C4-2B (cell line): Measurements from ENCODE around the gene MAST4.

Source experiments
- H3K27ac ChIP-seq: fragments of 450-650 bp; 2 replicates; pipeline ENCODE4 v1.5.1; 2017
- CTCF ChIP-seq: fragments of 450-650 bp; conservative IDR thresholded peaks from 2 replicates; pipeline ENCODE4 v1.5.1; 2017; ENCODE audit warnings: mild to moderate bottlenecking
- ZFX ChIP-seq: fragments of 450-650 bp; IDR thresholded peaks from 2 replicates; pipeline ENCODE4 v1.6.1; 2017

MAST4 gene

GRCh38 chr5:67196537-67197059 is 600.4 kb downstream of the MAST4 start, which contains the start of gene CD180:
Gene CD180, minus strand, starts transcription at chr5:67196799. Its CDS starts 158 bp downstream, at chr5:67196641.
- no peak within 1 kb of the TSS for H3K27ac ChIP-seq

GRCh38 chr5:67197536-67197935 is 601.3 kb downstream of the MAST4 start:
- TF ChIP-seq ZFX (no peak), CTCF (no peak)
- H3K27ac ChIP-seq, result no peak overlapping the region

More at GRCh38 chr5:67196537-67197059, 600.4 kb downstream of the MAST4 start, which contains the start of gene CD180:
- TF ChIP-seq CTCF (no peak), ZFX (no peak)

DNA sequence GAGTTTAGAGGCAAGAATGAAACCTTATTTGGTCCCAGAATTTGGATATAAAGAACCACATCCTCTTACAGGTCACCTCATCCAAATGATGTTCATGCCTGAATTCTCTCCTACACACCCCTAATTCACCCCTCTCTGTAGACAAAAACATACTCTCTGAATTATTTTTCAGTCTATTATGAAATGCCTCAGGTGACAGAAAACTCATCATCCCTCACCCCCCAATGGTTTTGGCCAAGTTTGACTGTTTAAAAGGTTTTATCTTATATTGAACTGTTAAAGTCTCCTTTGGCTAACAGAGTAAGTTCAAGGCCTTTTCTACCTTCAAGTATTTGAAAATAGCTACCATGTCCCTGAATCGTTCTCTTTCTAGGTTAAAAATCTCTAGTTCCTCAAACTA is 602.7 kb downstream of the MAST4 start:
- no peak overlapping the region for H3K27ac ChIP-seq
- TF ChIP-seq CTCF (no peak), ZFX (no peak)

DNA sequence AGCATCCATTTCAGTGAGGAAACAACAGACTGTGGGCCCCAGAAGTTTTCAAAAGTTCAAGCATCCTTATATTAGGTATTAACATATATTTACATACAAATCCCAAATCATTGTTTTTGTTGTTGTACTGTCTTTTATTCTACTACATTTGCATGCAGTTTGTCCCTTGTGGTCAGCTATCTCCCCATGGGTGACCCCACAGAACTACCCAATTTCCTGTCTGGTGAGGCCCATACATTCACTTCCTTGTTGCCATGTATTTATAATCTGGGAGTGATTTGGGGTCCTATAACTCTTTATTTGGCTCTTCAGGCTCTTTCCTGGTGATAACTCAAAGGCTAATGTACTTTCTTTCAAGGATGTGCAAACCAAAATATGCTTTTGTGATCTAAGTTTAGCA is 603.7 kb downstream of the MAST4 start:
- no peak overlapping the region for H3K27ac ChIP-seq
- no peak for TF ChIP-seq CTCF
- TF ChIP-seq ZFX, result no peak

GRCh38 chr5:67200809-67201562 is 604.8 kb downstream of the MAST4 start:
- H3K27ac ChIP-seq, result no peak overlapping the region
- TF ChIP-seq CTCF (no peak), ZFX (no peak)

DNA sequence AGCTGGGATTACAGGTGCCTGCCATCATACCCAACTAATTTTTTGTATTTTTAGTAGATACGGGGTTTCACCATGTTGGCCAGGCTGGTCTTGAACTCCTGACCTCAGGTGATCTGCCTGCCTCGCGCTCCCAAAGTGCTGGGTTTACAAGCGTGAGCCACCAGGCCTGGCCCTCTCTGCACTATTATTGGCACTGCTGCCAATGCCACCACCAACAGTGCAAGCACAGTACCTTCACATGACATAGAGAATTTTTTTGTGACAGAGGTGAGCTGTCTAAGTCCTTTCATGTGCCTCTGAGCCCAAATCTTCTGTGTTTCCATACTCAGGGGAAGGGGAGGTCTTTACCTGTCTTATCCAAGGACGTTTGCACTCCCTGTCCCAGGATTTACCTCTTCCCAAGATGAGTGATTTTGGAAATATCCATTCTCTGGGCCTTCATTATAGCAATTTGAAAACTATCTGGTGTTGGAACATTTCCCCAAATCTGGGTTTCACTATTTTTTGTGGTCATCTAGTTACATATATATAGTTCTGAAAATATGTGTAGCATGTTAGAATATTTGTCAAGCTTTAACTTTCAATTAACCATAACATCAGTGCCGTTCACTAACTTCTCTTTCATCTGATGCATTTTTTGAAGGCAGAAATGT is 605.8 kb downstream of the MAST4 start:
- TF ChIP-seq CTCF (no peak), ZFX (no peak)
- no peak overlapping the region for H3K27ac ChIP-seq

DNA sequence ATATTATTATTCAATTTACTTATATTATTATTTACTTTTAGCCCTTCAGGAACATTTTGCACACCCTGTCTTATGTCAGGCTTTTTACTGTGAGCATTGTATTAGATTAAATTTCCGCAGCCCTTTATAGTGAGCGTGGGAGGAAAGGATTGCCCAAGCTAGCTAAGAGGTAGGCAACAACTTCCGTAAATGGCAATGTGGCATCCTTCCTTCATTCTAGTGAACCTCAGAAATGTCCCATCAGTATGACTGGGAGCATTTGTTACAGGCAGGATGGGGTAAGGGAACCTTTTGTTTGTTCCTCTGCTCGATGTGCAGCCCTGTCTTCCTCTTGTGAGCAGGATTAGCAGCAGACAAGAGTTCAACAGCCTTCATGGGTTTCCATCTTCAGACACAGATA is 606.6 kb downstream of the MAST4 start:
- H3K27ac ChIP-seq, result no peak overlapping the region
- no peak for TF ChIP-seq ZFX
- no peak for TF ChIP-seq CTCF
